ENCODE results near the gene C14orf132.
A peak's percentile ranks its signal among the peaks of the same experiment; 100 is the strongest.

Gene C14orf132

DNA sequence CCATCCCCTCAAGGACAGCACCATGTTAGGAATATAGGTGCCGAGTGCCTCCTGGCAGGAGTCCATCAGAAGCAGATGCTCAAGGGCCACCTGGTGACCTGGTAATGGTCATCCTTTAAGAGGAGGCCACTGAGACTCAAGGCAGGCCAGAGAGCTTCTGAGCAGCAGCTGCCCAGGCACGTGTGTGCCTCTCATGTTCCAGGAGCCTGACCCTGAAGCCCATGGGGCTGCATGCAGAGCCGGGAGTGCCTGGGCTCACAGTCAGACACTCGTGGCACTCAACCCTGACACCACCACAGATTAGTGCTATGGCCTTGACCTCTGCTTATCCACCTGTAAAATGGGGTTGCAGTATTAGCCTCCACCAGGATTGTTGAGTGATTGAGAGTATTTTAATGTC is 45.6 kb downstream of the C14orf132 start:
- no peak for DNase-seq

DNA sequence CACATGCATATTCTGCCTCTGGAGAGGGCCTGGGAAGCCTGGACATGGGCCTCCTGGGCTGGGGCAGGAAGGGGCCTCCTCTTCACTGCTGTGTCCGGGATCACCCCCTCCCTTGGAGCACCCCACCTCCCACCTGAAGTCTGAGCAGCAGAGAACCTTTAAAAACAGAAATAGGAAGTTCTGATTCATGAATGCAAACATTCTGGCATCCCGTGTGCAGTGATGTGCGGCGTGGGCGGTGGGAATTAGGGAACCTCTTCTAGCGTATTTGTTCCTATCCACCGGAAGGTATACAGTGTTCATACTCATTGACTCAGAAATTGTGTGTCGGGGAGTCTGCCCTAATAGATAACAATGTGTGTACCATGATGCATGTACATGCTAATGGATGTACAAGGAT is 46.2 kb downstream of the C14orf132 start:
- no peak for DNase-seq

GRCh38 chr14:96086032-96086431 is 46.9 kb downstream of the C14orf132 start:
- no peak for DNase-seq

- no peak for DNase-seq
Measured at GRCh38 chr14:96086574-96087077, 47.5 kb downstream of the C14orf132 start.

- no peak for DNase-seq
Measured at GRCh38 chr14:96088074-96088473, 48.9 kb downstream of the C14orf132 start.

GRCh38 chr14:96088481-96088880 is 49.3 kb downstream of the C14orf132 start:
- no peak for DNase-seq

GRCh38 chr14:96088911-96089310 is 49.7 kb downstream of the C14orf132 start:
- no peak for DNase-seq

- DNase-seq: no peak
Measured at GRCh38 chr14:96089401-96089800, 50.2 kb downstream of the C14orf132 start.

- no peak for DNase-seq
Measured at GRCh38 chr14:96090441-96091148, 51.4 kb downstream of the C14orf132 start.

- no peak for DNase-seq
Measured at GRCh38 chr14:96091149-96091693, 52.1 kb downstream of the C14orf132 start.

DNA sequence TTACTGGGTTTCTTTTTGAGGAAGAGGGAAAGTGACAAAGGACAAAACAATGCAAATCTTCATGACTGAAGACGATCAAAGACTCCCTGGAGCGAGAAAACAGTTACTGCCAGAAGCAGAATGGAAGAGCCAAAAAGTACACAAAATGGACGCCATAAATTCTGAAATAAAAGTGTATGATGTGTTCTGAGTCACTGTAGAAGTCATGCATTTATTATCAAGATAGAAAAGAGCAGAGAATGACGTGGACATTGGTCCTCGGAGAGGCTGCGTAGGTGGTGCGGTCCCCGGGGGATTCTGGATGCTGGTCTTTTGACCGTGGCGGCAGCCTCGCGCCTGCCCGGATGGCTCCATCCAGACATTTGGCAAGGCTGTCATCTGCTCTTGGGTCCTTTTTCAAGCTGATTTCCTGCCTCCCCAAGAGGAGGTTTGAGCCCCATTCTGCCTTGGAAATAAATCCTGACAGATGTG is 52.8 kb downstream of the C14orf132 start:
- DNase-seq: no peak

DNA sequence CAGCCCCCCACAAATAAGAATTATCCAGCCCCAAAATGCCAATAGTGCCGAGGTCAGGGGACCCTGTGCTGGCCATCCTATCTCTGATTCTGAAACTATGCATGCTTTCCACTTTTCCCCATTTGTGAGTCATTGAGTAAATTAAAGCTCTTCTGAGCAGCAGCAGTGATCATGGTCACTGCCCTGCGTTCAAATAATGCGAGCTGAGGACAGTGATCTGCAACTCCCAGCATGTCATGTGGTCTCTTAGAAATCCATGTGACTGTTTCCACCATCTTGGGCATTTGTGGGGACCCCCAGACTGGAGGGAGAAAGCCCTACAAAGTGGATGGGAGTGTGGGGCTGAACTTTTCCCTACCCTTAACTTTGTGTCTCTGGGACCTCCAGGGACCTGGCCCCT is 53.8 kb downstream of the C14orf132 start:
- DNase-seq: no peak

DNA sequence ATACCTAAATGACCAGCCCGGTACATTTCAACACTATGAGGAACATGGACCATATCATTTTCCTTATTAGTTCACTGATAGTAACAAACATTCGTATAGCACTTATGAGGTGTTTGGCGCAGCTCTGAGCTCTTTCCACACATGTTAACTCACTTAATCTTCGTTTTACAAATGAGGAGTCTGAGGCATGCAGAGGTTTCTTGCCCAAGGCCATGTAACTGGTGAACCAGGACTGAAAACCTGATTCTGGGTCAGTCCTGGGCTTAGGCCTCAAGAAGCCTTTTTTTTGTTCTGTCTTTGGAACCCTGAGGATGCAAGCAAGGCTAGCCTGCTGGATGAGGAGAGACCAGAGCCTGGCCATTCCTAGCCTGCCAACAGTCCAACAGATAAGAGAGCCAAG is 55.0 kb downstream of the C14orf132 start:
- DNase-seq: no peak

- DNase-seq: no peak
Measured at GRCh38 chr14:96094656-96095055, 55.5 kb downstream of the C14orf132 start.

DNA sequence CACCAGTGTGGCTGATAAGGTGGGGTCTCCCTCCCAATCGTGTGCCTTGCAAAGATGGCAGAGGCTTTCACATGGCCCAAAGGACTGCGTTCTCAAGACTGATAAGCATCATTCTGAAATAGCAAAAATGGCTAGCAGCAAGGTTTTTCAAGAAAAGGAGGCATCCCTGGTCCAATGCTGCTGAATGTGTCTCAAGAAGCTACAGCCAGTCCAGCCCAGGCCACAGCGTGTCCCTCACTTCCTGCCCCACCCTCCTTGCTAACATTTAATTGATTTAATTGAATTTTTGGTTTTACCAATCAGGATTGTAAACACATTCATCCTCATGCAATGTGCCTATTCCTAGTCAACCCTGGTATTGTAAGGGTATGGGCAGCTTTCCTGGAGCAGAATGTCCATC is 55.9 kb downstream of the C14orf132 start:
- DNase-seq: no peak

DNA sequence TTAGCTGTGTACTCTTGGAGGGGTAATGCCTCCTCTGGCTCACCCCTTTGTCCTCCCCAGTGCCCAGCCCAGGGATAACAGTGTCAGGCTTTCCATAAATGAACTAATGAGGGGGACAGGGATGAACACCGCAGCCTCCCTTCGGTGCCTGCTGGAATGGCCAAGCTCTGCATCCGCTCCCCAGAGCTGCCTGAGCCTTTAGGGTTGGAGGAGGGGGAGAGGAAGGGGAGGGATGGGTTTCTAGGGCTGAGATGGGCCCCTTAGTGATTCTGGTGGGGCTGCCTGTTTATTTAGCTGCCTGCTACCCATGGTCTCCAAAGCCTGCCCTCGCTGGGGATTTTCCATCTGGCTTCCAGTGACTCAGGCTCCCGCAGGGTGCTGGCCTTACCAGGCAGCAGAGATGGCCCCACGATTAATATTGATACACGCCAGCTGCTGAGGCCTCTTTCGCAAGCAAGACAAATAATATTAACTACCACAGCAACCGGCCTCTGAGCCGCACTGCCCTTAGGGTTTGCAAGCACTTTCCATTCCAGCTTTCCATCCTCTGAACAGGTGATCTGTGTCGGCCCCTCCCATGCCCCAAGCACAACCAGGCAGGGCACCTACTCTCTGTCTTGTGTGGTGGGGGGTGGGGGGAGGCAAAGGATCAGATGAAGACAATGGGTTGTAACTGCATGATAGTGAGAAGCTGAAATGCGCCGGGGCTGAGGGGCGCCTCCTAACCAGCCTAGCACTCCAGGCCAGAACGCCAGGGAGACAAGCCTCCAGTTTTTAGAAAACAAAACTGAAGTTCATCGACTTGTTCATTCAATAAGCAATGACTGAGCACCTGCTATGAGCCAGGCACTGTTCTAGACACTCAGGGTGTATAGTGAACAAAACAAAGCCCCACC is 56.7 kb downstream of the C14orf132 start:
- no peak for DNase-seq

GRCh38 chr14:96096639-96097610 is 57.8 kb downstream of the C14orf132 start:
- no peak for DNase-seq

DNA sequence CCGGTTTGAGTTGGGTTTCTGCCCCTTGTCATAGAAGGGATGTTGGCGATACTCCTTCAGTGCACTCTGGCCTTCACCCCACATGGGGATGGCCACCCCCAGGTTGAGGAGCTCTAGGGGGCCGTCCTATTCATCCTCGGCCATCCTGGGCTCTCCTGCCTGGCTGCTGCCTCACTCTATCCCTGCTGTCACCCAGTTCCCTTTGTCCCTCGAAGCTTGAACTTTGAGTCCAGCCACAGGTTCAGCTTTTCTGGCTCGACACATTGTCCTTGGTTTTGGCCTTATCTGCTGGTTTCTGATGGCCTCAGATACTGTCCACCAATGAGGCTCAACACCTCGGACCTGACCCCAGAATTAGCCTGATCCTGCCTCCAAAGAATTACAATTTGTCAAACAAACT is 58.6 kb downstream of the C14orf132 start:
- DNase-seq: no peak

DNA sequence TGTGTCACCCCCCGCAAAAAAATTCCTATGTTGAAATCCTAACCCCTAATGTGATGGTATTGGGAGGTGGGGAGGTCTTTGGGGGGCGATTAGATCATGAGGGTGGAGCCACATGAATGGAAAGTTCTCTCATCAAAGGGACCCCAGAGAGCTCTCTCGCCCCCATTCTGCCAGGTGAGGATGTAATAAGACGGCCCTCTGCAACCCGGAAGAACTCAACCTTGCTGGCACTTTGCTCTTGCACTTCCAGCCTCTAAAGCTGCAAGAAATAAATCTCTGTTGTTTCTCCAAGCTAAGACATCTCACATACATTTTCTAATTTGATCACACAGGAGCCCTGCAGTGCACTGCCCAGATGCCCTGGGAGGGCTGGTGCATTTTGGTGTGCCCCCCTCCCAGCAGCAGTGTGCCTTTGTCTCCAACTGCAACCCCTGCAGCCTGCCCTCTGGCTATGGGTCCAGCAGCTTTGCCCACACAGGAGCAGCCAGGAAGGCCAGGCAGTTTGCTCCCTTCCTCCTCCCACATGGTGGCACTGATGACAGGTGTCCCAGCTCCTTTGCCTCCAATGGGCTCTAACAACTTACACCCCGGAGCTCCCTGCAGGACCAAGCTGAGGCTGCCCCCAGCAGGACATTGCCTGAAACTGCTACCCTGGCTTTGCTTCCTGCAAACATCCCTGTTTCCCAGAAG is 59.3 kb downstream of the C14orf132 start:
- DNase-seq: no peak

GRCh38 chr14:96098999-96099335 is 59.8 kb downstream of the C14orf132 start:
- DNase-seq: no peak

DNA sequence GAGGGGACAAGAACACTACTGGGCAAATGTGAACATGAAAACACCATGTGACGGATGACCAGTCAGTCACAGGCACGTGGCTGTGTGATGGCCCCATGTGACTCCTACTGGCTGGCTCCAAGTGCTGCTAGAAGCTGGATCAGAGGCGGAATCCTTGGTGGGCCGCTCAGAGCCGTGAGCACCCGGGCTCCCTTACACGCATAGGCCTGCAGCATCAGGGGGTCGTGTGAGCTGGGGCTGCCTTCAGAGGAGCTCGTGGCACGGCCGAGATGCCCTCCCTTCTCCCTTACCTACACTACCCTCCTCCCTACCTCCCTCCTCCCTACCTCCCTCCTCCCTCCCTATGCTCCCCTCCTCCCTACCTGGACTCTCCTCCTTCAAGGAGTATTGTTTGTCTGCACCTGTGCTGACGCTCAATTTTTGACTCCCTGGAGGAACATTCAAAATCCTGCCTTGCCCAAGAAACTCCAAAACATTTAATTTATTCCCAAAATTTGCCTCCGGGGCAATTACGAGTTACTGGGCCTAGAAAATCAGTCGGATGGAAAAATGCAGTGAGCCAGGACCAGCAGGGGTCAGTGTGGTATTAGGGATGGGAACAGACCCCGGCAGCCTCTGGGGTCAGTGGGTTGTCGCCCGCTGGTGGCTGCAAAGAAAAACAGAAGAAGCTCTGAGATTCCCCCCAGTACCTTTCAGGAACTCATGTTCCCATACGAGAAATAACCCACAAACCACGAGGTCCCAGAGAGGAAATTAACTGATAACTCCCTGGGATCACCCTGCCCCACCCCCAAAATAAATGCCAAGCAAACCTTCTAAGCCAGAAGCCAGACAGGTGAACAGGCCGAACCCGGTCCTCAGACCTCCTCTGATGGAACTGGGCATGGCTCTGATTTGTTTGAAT is 61.3 kb downstream of the C14orf132 start:
- DNase-seq: peak; percentile 60 to 63

All from CD4-positive, alpha-beta T cell treated with Interleukin-1 beta for 1 hour (primary cell).